ENCODE data around the gene OR1M1. TPM values are rescaled to one million over a fixed set of nuclear protein-coding genes. Genes with fewer than 3 reads are reported as not detected.
"Not testable (repeated sequence)": the region's sequence is repeated elsewhere in the genome, so short reads cannot be mapped to it uniquely, and the experiment has no call there.

The OR1M1 gene, protein sequence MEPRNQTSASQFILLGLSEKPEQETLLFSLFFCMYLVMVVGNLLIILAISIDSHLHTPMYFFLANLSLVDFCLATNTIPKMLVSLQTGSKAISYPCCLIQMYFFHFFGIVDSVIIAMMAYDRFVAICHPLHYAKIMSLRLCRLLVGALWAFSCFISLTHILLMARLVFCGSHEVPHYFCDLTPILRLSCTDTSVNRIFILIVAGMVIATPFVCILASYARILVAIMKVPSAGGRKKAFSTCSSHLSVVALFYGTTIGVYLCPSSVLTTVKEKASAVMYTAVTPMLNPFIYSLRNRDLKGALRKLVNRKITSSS
- total RNA-seq, result not detected

DNA sequence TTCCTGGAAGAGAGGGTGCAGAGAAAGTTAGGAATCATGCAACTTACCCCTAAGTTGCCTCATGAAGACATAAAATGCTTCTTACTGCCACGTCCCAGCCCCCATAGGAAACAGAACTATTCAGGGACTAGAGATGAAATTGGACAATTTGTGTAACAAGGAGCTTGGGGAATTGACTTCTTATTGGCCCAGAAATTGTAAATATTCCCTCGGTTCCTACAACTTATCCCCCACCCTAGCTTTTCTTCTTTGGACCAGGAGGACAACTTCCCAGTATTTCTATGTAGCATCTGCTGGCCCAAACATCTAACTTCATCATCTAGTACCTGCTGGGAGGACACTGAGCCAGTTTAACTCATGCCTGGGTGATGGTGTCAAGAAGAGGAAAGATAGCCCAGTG is at the start of gene OR1M1:
Gene OR1M1 (plus strand): TSS at position 301 of the 400 bp plus-strand sequence. CDS start 6,184 bp downstream, outside the sequence.
- no peaks in the 10 kb centered on the region for H3K36me3 Mint-ChIP-seq (ENCODE audit: low read depth)
- H3K4me3 Mint-ChIP-seq, result no peak within 1 kb of the TSS
- H3K9me3 Mint-ChIP-seq, result no peaks in the 10 kb centered on the region
- ChIA-PET POLR2A (no interaction called here), CTCF (interaction anchor here (0.7 kb wide), 1 partner anchor 283 kb away, joined by 3 read pairs; no protein-coding TSS in a partner anchor)
- no peak for DNase-seq
- H3K27ac Mint-ChIP-seq, result no peak within 1 kb of the TSS
- H3K4me1 Mint-ChIP-seq, result no peaks in the 10 kb centered on the region
- no peaks in the 10 kb centered on the region for H3K27me3 Mint-ChIP-seq

DNA sequence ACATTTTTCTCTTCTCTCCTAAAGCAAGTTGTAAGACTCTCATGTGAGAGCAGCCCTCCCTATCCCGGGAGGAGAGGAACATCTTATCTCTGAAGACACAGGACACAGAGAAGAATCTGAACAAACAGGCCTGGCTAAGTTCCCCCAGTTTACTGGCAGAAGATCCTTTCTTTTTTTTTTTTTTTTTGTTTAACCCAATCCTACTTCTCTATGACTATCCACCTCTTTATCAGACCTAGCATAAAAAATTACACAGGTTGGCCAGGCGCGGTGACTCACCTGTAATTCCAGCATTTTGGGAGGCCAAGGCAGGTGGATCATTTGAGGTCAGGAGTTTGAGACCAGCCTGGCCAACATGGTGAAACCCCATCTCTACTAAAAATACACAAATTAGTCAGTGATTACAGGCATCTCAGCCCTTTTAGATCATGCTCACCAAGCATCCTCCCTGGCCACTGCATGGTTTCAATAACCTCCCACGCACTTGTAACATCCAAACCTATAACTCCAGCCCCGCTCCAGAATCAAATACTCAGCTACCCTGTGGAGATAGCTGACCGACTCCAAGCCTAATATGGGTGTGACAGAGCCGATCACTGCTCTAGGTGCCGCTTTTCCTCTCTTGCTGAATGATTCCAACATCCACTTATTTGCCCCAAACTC is 49.3 kb upstream of the OR1M1 start:
- H3K9me3 Mint-ChIP-seq, result no peaks in the 10 kb centered on the region
- H3K27ac Mint-ChIP-seq, result no peak overlapping the region
- CTCF ChIA-PET, result no interaction called here
- H3K27me3 Mint-ChIP-seq, result no peaks in the 10 kb centered on the region
- no peak overlapping the region for H3K4me3 Mint-ChIP-seq
- H3K36me3 Mint-ChIP-seq (ENCODE audit: low read depth), result no peaks in the 10 kb centered on the region
- POLR2A ChIA-PET, result no interaction called here
- DNase-seq, result no peak
- H3K4me1 Mint-ChIP-seq, result no peaks in the 10 kb centered on the region

DNA sequence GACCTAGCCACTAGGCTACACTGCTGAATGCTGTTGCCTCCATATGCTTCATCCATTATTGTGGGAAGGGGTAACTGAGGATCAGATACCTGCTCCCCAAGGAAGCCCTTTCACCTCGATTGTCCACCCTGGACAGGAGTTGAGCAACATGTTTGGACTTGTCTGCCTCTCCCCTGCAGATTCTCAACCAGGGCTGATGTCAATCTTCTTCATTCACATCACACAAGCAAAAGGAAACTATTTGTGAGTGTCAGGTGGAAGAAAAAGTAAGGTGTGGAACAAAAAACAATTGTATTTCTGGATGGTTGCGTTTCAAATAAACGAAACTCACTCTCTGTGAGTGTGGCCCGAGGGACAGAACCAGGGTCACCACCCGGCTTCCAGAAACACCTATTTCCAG is 47.1 kb upstream of the OR1M1 start:
- Mint-ChIP-seq H3K27me3 (no peaks in the 10 kb centered on the region), H3K36me3 (ENCODE audit: low read depth) (no peaks in the 10 kb centered on the region), H3K27ac (no peak overlapping the region), H3K9me3 (no peaks in the 10 kb centered on the region), H3K4me3 (no peak overlapping the region), H3K4me1 (no peaks in the 10 kb centered on the region)
- no peak for DNase-seq
- CTCF ChIA-PET, result no interaction called here
- POLR2A ChIA-PET, result no interaction called here

DNA sequence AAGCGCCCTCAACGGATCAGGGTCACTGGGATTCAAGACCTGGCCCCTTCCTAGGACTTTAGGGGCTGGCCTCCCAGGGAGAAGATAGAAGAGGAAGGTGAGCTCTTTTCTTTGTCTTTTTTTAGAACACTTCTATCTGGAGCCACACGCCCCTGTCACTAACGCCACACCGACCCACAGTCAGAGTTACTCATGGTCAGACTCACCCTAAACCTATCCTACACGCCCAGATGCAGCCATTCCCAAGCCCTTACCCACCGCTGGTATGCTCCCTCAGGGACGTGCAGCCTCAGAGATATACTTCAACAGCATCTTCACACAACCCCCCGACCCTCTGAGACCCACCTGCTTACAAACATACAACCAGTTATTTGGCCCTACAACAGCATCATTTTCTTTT is 46.7 kb upstream of the OR1M1 start:
- Mint-ChIP-seq H3K27ac (no peak overlapping the region), H3K9me3 (no peaks in the 10 kb centered on the region), H3K36me3 (ENCODE audit: low read depth) (no peaks in the 10 kb centered on the region), H3K4me1 (no peaks in the 10 kb centered on the region), H3K4me3 (no peak overlapping the region), H3K27me3 (no peaks in the 10 kb centered on the region)
- no peak for DNase-seq
- ChIA-PET POLR2A (no interaction called here), CTCF (interaction anchor here (0.6 kb wide), 1 partner anchor 450 kb away, joined by 3 read pairs; no protein-coding TSS in a partner anchor)

DNA sequence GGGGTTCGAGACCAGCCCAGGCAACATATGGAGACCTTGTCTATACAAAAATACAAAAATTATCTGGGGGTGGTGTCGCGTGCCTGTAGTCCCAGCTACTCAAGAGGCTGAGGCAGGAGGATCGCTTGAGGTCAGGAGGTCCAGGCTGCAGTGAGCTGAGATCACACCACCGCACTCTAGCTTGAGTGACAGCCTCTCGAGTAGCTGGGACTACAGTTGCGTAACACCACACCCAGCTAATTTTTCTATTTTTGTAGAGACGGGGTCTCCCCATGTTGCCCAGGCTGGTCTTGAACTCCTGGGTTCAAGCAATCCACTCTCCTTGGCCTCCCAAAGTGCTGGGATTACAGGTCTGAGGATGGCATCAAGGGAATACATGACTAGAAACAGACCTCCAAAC is 45.8 kb upstream of the OR1M1 start:
- ChIA-PET CTCF (no interaction called here), POLR2A (no interaction called here)
- Mint-ChIP-seq H3K27me3 (no peaks in the 10 kb centered on the region), H3K4me3 (no peak overlapping the region), H3K9me3 (no peaks in the 10 kb centered on the region), H3K4me1 (no peaks in the 10 kb centered on the region), H3K27ac (no peak overlapping the region), H3K36me3 (ENCODE audit: low read depth) (no peaks in the 10 kb centered on the region)
- no peak for DNase-seq

DNA sequence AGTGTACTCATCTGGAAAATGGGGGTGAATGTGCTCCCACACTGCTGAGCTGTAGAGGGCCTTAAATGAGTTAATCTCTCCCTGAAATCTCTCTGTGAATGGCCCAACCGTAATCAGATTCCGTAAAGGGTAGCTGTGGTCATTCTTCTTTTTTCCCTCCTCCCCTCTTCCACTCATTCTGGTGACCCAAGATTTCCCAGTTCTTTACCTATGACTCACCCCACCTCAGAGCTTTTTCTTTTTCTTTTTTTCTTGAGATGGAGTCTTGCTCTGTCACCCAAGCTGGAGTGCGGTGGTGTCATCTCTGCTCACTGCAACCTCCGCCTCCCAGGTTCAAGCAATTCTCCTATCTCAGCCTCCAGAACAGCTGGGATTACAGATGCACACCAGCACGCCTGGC is 43.3 kb upstream of the OR1M1 start:
- no peak overlapping the region for H3K4me3 Mint-ChIP-seq
- no peaks in the 10 kb centered on the region for H3K9me3 Mint-ChIP-seq
- DNase-seq, result no peak
- CTCF ChIA-PET, result no interaction called here
- no peaks in the 10 kb centered on the region for H3K4me1 Mint-ChIP-seq
- no peak overlapping the region for H3K27ac Mint-ChIP-seq
- POLR2A ChIA-PET, result no interaction called here
- H3K36me3 Mint-ChIP-seq (ENCODE audit: low read depth), result no peaks in the 10 kb centered on the region
- no peaks in the 10 kb centered on the region for H3K27me3 Mint-ChIP-seq

DNA sequence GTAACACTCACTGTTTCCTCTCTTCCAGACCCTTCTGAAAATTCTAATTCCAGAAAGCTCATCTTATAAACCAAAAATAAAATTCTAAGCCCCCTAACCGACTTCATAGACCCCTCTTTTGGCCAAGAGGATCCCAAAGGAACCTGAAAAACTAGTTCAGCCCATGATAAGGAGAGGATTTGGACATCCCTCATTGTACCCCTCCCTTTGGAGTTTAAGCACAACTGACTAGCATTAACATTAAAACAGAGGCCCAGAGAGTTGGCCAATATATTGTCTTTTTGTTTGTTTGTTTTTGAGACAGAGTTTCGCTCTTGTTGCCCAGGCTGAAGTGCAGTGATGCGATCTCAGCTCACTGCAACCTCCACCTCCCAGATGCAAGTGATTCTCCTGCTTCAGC is 42.4 kb upstream of the OR1M1 start:
- CTCF ChIA-PET, result no interaction called here

DNA sequence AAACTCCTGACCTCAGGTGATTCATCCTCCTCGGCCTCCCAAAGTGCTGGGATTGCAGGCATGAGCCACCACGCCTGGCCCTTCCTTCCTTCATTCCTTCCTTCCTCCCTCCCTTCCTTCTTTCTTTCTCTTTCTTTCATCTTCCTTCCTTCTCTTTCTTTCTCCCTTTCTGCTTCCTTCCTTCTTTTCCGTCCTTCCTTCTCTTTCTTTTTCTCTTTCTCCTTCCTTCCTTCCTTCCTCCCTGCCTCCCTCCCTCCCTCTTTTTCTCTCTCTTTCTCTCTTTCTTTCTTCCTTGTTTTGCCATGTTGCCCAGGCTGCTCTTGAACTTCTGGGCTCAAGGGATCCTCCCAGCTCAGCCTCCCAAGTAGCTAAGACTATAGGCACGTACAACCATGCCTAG is 40.2 kb upstream of the OR1M1 start:
- H3K4me3 Mint-ChIP-seq, result no peak overlapping the region
- no peaks in the 10 kb centered on the region for H3K36me3 Mint-ChIP-seq (ENCODE audit: low read depth)
- ChIA-PET CTCF (no interaction called here), POLR2A (no interaction called here)
- DNase-seq, result no peak
- no peak overlapping the region for H3K27ac Mint-ChIP-seq
- H3K27me3 Mint-ChIP-seq, result no peaks in the 10 kb centered on the region
- H3K9me3 Mint-ChIP-seq, result no peaks in the 10 kb centered on the region
- no peaks in the 10 kb centered on the region for H3K4me1 Mint-ChIP-seq

More for the DNA sequence above, 42.4 kb upstream of the OR1M1 start:
- POLR2A ChIA-PET, result no interaction called here
- Mint-ChIP-seq H3K27me3 (no peaks in the 10 kb centered on the region), H3K9me3 (no peaks in the 10 kb centered on the region), H3K27ac (no peak overlapping the region), H3K4me3 (no peak overlapping the region), H3K4me1 (no peaks in the 10 kb centered on the region), H3K36me3 (ENCODE audit: low read depth) (no peaks in the 10 kb centered on the region)
- no peak for DNase-seq

DNA sequence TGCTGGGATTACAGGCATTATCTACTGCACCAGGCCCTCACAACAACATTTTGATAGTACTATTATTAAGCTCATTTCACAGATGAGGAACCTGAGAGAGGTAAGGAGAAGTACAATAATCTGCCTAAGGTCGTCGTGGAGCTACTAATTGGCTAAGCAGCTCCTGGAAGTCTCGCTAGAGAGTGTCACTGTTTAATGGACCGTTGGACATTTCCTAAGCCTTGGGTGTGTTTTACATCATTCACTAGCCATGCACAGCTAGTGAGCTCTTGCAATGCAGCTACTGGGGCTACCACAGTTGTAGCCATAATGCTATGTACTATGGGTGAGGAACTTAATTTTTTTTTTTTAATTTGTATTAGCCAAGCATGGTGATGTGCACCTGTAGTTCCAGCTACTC is 34.0 kb upstream of the OR1M1 start:
- H3K9me3 Mint-ChIP-seq, result no peaks in the 10 kb centered on the region
- no peaks in the 10 kb centered on the region for H3K27me3 Mint-ChIP-seq
- no peak for DNase-seq
- no peak overlapping the region for H3K4me3 Mint-ChIP-seq
- POLR2A ChIA-PET, result no interaction called here
- H3K36me3 Mint-ChIP-seq (ENCODE audit: low read depth), result no peaks in the 10 kb centered on the region
- CTCF ChIA-PET, result no interaction called here
- no peak overlapping the region for H3K27ac Mint-ChIP-seq
- H3K4me1 Mint-ChIP-seq, result no peaks in the 10 kb centered on the region

DNA sequence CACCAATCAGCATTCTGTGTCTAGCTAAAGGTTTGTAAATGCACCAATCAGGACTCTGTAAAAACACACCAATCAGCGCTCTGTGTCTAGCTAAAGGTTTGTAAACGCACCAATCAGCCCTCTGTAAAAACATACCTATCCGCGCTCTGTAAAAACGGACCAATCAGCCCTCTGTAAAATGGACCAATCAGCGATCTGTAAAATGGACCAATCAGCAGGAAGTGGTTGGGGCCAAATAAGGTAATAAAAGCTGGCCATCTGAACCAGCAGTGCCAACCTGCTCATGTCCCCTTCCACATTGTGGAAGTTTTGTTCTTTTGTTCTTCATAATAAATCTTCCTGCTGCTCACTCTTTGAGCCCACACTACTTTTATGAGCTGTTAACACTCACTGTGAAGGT is 33.2 kb upstream of the OR1M1 start:
- CTCF ChIA-PET; DNase-seq; H3K36me3 Mint-ChIP-seq (ENCODE audit: low read depth); POLR2A ChIA-PET; H3K4me1 Mint-ChIP-seq; H3K27me3 Mint-ChIP-seq; H3K9me3 Mint-ChIP-seq; H3K27ac Mint-ChIP-seq; H3K4me3 Mint-ChIP-seq: not testable (repeated sequence)

DNA sequence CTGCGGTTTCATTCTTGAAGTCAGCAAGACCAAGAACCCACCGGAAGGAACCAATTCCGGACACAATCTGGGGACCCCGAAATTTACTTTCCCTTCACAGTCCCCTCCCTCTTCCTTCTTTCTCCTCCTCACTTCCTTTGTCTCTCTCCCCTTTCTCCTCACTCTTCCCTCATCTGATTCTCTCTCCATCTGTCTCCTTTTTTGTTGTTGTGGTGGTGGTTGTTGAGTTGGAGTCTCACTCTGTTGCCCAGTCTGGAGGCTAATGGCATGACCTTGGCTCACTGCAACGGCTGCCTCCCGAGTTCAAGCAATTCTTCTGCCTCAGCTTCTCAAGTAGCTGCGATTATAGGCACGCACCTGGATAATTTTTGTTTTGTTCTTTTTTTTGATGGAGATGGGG is 32.7 kb upstream of the OR1M1 start:
- Mint-ChIP-seq H3K27me3 (no peaks in the 10 kb centered on the region), H3K27ac (no peak overlapping the region), H3K9me3 (no peaks in the 10 kb centered on the region), H3K36me3 (ENCODE audit: low read depth) (no peaks in the 10 kb centered on the region), H3K4me1 (no peaks in the 10 kb centered on the region), H3K4me3 (no peak overlapping the region)
- no peak for DNase-seq
- ChIA-PET POLR2A (no interaction called here), CTCF (no interaction called here)

DNA sequence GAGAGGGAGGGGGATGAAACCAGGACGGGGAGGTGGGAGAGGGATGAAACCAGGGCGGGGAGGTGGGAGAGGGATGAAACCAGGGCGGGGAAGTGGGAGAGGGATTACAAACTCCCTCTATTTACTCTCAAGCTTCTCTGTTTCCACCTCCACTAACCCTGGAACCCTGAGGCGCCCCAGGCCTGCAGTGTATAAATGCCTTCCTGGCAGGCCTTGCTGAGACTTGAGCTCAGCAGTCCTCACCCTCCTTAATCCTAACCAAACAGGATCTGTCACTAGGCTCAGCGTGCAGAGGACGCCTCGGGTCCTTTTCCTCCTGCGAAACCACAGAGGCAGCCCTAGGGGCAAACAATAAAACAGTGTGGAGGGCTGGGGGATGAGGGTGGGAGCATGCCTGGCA is 32.1 kb upstream of the OR1M1 start:
- Mint-ChIP-seq H3K27me3 (no peaks in the 10 kb centered on the region), H3K4me3 (no peak overlapping the region), H3K4me1 (no peaks in the 10 kb centered on the region), H3K36me3 (ENCODE audit: low read depth) (no peaks in the 10 kb centered on the region), H3K9me3 (no peaks in the 10 kb centered on the region), H3K27ac (no peak overlapping the region)
- DNase-seq, result no peak
- CTCF ChIA-PET, result interaction anchor here (0.7 kb wide), 1 partner anchor 643 kb away, joined by 5 read pairs; no protein-coding TSS in a partner anchor
- POLR2A ChIA-PET, result no interaction called here

DNA sequence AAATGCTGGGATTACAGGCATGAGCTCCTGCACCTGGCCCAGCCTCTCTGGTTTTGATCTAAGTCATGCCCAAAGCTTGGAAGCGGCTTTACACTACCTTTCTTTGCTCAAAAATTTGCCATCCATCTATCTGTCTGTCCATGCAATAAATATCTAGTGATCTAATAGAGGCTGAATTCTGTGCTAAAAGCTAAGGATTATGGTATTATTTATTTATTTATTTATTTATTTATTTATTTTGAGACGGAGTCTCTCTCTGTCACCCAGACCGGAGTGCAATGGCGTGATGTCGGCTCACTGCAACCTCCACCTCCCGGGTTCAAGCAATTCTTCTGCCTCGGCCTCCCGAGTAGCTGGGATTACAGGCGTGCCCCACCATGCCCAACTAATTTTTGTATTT is 30.7 kb upstream of the OR1M1 start:
- H3K4me3 Mint-ChIP-seq; H3K27me3 Mint-ChIP-seq; DNase-seq; H3K36me3 Mint-ChIP-seq (ENCODE audit: low read depth); POLR2A ChIA-PET; H3K27ac Mint-ChIP-seq; H3K4me1 Mint-ChIP-seq; H3K9me3 Mint-ChIP-seq; CTCF ChIA-PET: not testable (repeated sequence)

DNA sequence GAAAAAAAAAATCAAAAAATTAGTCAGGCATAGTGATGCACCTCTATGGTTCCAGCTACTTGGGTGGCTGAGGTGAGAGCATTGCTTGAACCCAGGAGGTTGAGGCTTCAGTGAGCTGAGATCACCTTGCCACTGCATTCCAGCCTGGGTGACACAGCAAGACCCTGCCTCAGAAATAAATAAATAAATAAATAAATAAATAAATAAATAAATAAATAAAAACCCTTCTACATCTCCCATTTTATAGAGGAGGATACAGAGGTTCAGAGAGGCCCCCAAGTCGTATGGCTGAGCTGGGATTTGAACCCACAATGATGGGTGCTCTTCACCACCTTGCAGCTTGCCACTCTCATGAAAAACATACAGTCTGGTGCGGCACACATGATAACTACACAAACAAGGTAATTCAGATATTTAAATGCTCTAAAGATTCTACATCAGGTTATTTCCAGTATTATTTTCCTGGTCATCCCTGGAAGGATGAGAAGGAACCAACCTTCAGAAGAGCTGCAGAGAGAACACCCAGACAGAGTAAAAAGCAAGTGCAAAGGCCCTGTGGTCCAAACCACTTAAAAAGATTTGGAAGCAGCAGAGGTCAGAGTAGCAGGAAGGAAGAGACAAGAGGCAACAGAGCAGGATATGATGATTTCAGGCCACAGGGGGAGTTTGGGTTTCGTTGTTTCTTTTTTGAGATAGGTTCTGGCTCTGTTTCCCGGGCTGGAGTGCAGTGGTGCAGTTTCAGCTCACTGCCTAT is 29.2 kb upstream of the OR1M1 start:
- Mint-ChIP-seq H3K4me1 (no peaks in the 10 kb centered on the region), H3K4me3 (no peak overlapping the region), H3K27ac (no peak overlapping the region), H3K9me3 (no peaks in the 10 kb centered on the region), H3K36me3 (ENCODE audit: low read depth) (no peaks in the 10 kb centered on the region), H3K27me3 (no peaks in the 10 kb centered on the region)
- ChIA-PET CTCF (no interaction called here), POLR2A (no interaction called here)
- no peak for DNase-seq
